Suppressor macrophage treated with lipopolysaccharide for 4 hours (primary cell): Measurements from ENCODE around the gene ATP2A2.
"Not testable (repeated sequence)": the region's sequence is repeated elsewhere in the genome, so short reads cannot be mapped to it uniquely, and the experiment has no call there.

Experiments used
- DNase-seq: peaks from one replicate; pipeline ENCODE4 v3.0.0-alpha.2; 2020

ATP2A2 gene

GRCh38 chr12:110301065-110301806 lies 20.2 kb downstream of the ATP2A2 start:
- DNase-seq, result no peak

- DNase-seq, result no peak
Observed at GRCh38 chr12:110304061-110304551, 23.1 kb downstream of the ATP2A2 start.

- DNase-seq, result no peak
Observed at GRCh38 chr12:110307372-110307771, 26.3 kb downstream of the ATP2A2 start.

GRCh38 chr12:110310763-110311162 lies 29.7 kb downstream of the ATP2A2 start:
- DNase-seq, result no peak

GRCh38 chr12:110311903-110312302 lies 30.9 kb downstream of the ATP2A2 start:
- no peak for DNase-seq

GRCh38 chr12:110312581-110313360 lies 31.7 kb downstream of the ATP2A2 start:
- peak; percentile 71 for DNase-seq

GRCh38 chr12:110314308-110314707 lies 33.3 kb downstream of the ATP2A2 start:
- peak; percentile 50 for DNase-seq

GRCh38 chr12:110316861-110317260 lies 35.8 kb downstream of the ATP2A2 start:
- peak; percentile 23 for DNase-seq

GRCh38 chr12:110317911-110318310 lies 36.9 kb downstream of the ATP2A2 start:
- no peak for DNase-seq

- DNase-seq, result no peak
Observed at GRCh38 chr12:110320550-110320949, 39.5 kb downstream of the ATP2A2 start.

- no peak for DNase-seq
Observed at GRCh38 chr12:110329710-110330109, 48.7 kb downstream of the ATP2A2 start.

GRCh38 chr12:110330124-110330523 lies 49.1 kb downstream of the ATP2A2 start:
- no peak for DNase-seq

GRCh38 chr12:110330544-110330943 lies 49.5 kb downstream of the ATP2A2 start:
- DNase-seq, result no peak

- no peak for DNase-seq
Observed at GRCh38 chr12:110333201-110333600, 52.2 kb downstream of the ATP2A2 start.

- no peak for DNase-seq
Observed at GRCh38 chr12:110335481-110336045, 54.5 kb downstream of the ATP2A2 start.

GRCh38 chr12:110337912-110338710 lies 57.1 kb downstream of the ATP2A2 start:
- DNase-seq, result no peak

- DNase-seq, result no peak
Observed at GRCh38 chr12:110338754-110339153, 57.7 kb downstream of the ATP2A2 start.

GRCh38 chr12:110339184-110339952 lies 58.3 kb downstream of the ATP2A2 start:
- DNase-seq, result no peak

GRCh38 chr12:110340261-110340660 lies 59.2 kb downstream of the ATP2A2 start:
- not testable (repeated sequence) for DNase-seq

- no peak for DNase-seq
Observed at GRCh38 chr12:110340706-110341105, 59.7 kb downstream of the ATP2A2 start.

- DNase-seq, result no peak
Observed at GRCh38 chr12:110342157-110342556, 61.1 kb downstream of the ATP2A2 start.

- DNase-seq, result no peak
Observed at GRCh38 chr12:110343114-110343513, 62.1 kb downstream of the ATP2A2 start.
